GM12892 (cell line): ENCODE results near the gene NPR2.

Source experiments
- POLR2A ChIP-seq: IDR thresholded peaks from 2 replicates; pipeline ENCODE4 v1.6.1; 2011; ENCODE audit warnings: low read depth, low read length, control low read depth
- POLR2AphosphoS5 ChIP-seq: IDR thresholded peaks from 2 replicates; pipeline ENCODE4 v1.6.1; 2011; ENCODE audit warnings: low read depth, low read length, control low read depth
- TAF1 ChIP-seq: IDR thresholded peaks from 2 replicates; pipeline ENCODE4 v1.6.1; 2011; ENCODE audit warnings: low read depth, mild to moderate bottlenecking, control low read depth, low read length, borderline replicate concordance

DNA sequence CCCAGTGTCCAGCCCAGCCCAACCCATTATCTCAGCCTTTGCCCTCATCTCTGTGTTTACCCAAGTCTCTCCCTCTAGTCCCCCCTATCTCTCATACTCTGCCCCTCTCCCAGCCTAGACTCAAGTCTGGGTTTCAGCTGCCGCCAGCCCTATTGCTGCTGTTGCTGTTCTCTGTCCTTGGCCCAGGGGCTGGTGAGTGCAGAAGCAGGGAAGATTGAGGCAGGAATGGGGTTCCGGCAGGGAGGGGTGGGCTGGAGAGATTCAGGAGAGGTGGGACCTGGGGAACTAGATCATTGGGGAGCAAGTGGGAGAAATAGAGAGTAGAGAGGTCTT is 38.3 kb downstream of the NPR2 start:
- no peak for TF ChIP-seq POLR2A
- no peak for TF ChIP-seq POLR2AphosphoS5
- TF ChIP-seq TAF1 = no peak
